Brain pericyte (primary cell): ENCODE measurements around the gene BRD3OS.

ENCODE experiments used
- DNase-seq: peaks from one replicate; pipeline ENCODE4 v3.0.0-alpha.2; 2012; ENCODE audit warnings: low read depth, low spot score

Gene BRD3OS

GRCh38 chr9:134004881-134005280, 20.4 kb upstream of the BRD3OS start:
- DNase-seq, result no peak

- DNase-seq, result no peak
Observed at GRCh38 chr9:134005381-134005780, 19.9 kb upstream of the BRD3OS start.

- no peak for DNase-seq
Observed at GRCh38 chr9:134007150-134007549, 18.1 kb upstream of the BRD3OS start.

- DNase-seq, result no peak
Observed at GRCh38 chr9:134007571-134007970, 17.7 kb upstream of the BRD3OS start.

GRCh38 chr9:134010310-134011173, 14.7 kb upstream of the BRD3OS start:
- no peak for DNase-seq

- no peak for DNase-seq
Observed at GRCh38 chr9:134011401-134011800, 13.9 kb upstream of the BRD3OS start.

- DNase-seq, result no peak
Observed at GRCh38 chr9:134014946-134015345, 10.3 kb upstream of the BRD3OS start.

- DNase-seq, result no peak
Observed at GRCh38 chr9:134024214-134024792, 978 bp upstream of the BRD3OS start.

- DNase-seq, result no peak
Observed at GRCh38 chr9:134025606-134026541, 593 bp downstream of the BRD3OS start.

GRCh38 chr9:134026581-134026980, 1.3 kb downstream of the BRD3OS start:
- DNase-seq, result no peak

- DNase-seq, result no peak
Observed at GRCh38 chr9:134026981-134027380, 1.7 kb downstream of the BRD3OS start.

- no peak for DNase-seq
Observed at GRCh38 chr9:134027561-134027960, 2.3 kb downstream of the BRD3OS start.

- no peak for DNase-seq
Observed at GRCh38 chr9:134028076-134028475, 2.8 kb downstream of the BRD3OS start.

- no peak for DNase-seq
Observed at GRCh38 chr9:134028575-134029247, 3.4 kb downstream of the BRD3OS start.

GRCh38 chr9:134029248-134030226, 4.3 kb downstream of the BRD3OS start:
- DNase-seq, result no peak

GRCh38 chr9:134030821-134031470, 5.7 kb downstream of the BRD3OS start:
- no peak for DNase-seq

- no peak for DNase-seq
Observed at GRCh38 chr9:134031783-134032182, 6.5 kb downstream of the BRD3OS start.

- no peak for DNase-seq
Observed at GRCh38 chr9:134032456-134033222, 7.4 kb downstream of the BRD3OS start.
